Retinal pigment epithelial cell (primary cell): ENCODE data around the gene MVB12B.

Experiments
- DNase-seq: peaks from one replicate; pipeline ENCODE4 v3.0.0-alpha.2; 2010; ENCODE audit warnings: low read depth
- H3K4me3 ChIP-seq: 2 replicates; pipeline ENCODE4 v1.5.1; 2011; ENCODE audit warnings: mild to moderate bottlenecking, low read length, control low read depth, moderate library complexity
- CTCF ChIP-seq: conservative IDR thresholded peaks from 2 replicates; pipeline ENCODE4 v1.5.1; 2011; ENCODE audit warnings: low read depth, low read length, control low read depth, inconsistent platforms

Gene MVB12B

GRCh38 chr9:126316085-126316655, 10.5 kb upstream of the MVB12B start:
- TF ChIP-seq CTCF: no peak

DNA sequence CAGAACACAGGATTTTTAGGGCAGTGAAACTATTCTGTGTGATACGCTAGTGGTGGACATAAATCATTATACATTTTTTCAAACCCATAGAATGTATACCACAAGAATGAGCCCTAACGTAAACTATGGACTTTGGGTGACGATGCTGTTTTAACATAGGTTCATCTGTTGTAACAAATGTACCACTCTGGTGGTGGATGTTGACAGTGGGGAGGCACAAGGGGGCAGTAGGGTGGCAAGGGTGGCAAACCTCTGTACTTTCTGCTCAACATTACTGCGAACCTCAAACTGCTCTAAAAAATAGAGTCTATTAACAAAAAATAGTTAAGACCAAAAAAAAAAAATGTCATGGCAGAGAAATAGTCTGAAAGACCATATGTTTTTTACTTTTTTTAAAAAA, 9.1 kb upstream of the MVB12B start:
- DNase-seq: no peak
- H3K4me3 ChIP-seq: no peak overlapping the region
- TF ChIP-seq CTCF: peak; percentile 51

More at GRCh38 chr9:126316085-126316655, 10.5 kb upstream of the MVB12B start:
- DNase-seq: no peak
- H3K4me3 ChIP-seq: no peak overlapping the region

DNA sequence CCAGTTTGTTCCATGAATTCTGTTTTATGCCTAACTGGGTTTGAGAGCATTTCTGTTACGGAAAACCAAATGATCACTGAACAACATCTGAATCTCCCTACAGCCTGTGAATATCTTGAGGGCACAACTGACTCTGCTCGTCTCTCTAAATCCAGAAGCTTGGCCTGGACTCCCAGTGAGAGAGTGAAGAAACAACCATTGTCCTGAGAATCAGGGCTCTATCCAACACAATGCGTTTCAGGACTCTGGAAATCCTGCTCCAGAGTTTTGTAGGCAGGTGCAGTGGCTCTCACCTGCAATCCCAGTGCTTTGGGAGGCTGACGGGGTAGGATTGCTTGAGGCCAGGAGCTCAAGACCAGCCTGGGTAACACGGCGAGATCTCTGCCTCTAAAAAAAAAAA, 7.8 kb upstream of the MVB12B start:
- no peak for DNase-seq
- TF ChIP-seq CTCF: no peak

DNA sequence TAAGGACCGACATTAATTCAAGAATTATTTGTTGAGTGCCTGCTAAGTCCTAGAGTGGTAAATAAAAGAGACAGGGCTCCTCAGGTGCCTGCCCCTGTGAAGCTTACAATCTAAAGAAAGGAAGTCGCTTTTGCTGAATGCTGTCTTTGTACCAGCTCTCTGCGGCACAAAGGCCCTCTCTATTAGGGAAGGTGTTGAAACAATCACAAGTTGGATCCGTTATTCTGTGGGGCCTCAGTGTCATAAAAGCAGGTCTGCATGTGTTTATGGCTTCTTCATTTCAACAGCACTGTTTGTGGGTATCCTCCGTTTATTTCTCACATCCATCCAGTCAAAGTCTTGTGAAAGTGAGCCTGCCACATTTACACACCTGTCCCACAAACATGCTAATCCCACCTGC, 7.0 kb upstream of the MVB12B start:
- no peak overlapping the region for H3K4me3 ChIP-seq
- DNase-seq: no peak
- no peak for TF ChIP-seq CTCF

More for the DNA sequence above, 7.8 kb upstream of the MVB12B start:
- no peak overlapping the region for H3K4me3 ChIP-seq

DNA sequence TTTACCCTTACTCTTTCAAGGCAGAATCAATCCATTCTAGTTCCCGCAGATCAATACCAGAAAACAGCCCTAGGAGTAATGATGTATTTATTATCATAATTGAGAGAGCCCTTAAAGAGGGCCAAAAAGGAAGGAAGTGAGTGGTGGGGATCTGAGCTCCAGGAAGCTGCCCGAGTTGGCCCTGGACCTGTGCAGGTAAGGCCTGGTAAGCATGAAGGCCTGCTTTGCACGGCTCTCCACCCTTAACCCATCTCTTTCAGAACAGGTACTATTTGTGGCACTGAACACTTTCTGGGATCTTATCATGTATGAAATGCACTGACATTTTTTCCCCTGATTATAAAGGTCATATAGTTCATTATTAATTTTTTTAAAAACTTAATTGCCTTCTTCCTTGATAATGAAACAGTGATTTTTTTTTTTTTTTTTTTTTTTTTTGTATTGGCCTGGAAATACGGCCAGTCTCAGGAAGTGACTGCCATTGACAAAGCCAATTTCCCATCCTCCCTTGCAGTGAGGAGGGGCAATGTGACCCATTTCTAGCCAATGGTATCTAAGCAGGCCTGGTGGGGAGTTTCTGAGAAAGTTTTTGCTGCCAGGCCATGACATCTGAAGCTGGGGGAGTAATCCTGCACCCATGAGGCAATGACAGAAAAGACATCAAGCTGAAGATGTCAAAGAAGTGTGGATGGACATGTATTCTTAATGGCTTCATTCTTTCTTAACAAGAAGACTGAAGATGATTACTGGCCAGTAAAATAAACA, 6.3 kb upstream of the MVB12B start:
- TF ChIP-seq CTCF: no peak
- no peak overlapping the region for H3K4me3 ChIP-seq
- DNase-seq: no peak

GRCh38 chr9:126321742-126322141, 4.9 kb upstream of the MVB12B start:
- H3K4me3 ChIP-seq: no peak overlapping the region
- DNase-seq: no peak
- no peak for TF ChIP-seq CTCF

DNA sequence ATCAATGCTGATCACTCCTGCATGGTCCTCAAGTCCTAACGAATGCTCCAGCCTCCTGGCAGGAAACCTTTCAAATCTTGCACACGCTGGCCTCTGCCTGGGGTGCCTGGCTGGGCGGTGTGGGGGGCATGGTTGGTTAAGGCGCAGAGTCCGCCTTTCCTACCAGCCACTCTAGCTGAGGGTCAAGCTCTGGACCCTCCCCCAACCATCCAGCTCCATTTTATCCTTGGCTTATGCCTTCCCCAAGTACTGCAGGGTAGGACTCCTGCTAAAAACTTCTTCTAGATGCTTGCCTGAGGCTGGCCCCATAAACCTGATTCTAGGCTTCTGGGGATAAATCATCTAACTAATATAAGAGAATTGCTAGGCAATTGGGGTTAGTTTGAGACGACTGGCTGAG, 808 bp upstream of the MVB12B start:
- no peak for DNase-seq
- TF ChIP-seq CTCF: no peak
- peak overlapping the region; percentile 49 for H3K4me3 ChIP-seq
